HepG2 (cell line): ENCODE results near the gene TRA2B. TPM values are rescaled to one million over a fixed set of nuclear protein-coding genes. Genes with fewer than 3 reads are reported as not detected.

Experiments
- AGO1 ChIP-seq: fragments of 200-400 bp; formaldehyde crosslinking; IDR thresholded peaks from 2 replicates; pipeline ENCODE4 v1.6.1; 2017; ENCODE audit warnings: mild to moderate bottlenecking, low read depth, low read length, moderate library complexity; ENCODE audit not compliant: poor library complexity, severe bottlenecking
- BRD4 ChIP-seq: sonication (generic); formaldehyde crosslinking; IDR thresholded peaks from 2 replicates; pipeline ENCODE4 v1.4.0; 2020; ENCODE audit warnings: missing genetic modification reagents
- FOXK1 ChIP-seq: sonication (generic); formaldehyde crosslinking; IDR thresholded peaks from 2 replicates; pipeline ENCODE4 v1.4.0; 2020; ENCODE audit warnings: low read depth, missing genetic modification reagents, borderline replicate concordance
- HNRNPH1 ChIP-seq: fragments of 200-400 bp; formaldehyde crosslinking; optimal IDR thresholded peaks from 2 replicates; pipeline ENCODE3; 2017; ENCODE audit warnings: mild to moderate bottlenecking, low read depth, low read length
- MAZ ChIP-seq, 2 experiments: sonication (generic) in 1 of 2; formaldehyde crosslinking in 1 of 2; IDR thresholded peaks; 2 replicates each; pipeline versions ENCODE4 v1.5.0 to v1.6.1; 2012 to 2020; ENCODE audit warnings: low read depth in 2 of 2, mild to moderate bottlenecking in 2 of 2, borderline replicate concordance in 1 of 2, improper control_type of control experiment in 1 of 2, low read length in 1 of 2, missing genetic modification reagents in 1 of 2, moderate library complexity in 1 of 2
- NCOA1 ChIP-seq: sonication (generic); formaldehyde crosslinking; IDR thresholded peaks from 2 replicates; pipeline ENCODE4 v1.9.0; 2021; ENCODE audit warnings: missing genetic modification reagents
- ONECUT2 ChIP-seq: sonication (generic); formaldehyde crosslinking; IDR thresholded peaks from 2 replicates; pipeline ENCODE4 v1.4.0; 2020; ENCODE audit warnings: missing genetic modification reagents
- SIX1 ChIP-seq: sonication (generic); formaldehyde crosslinking; IDR thresholded peaks from 2 replicates; pipeline ENCODE4 v1.4.0; 2020; ENCODE audit warnings: missing genetic modification reagents, borderline replicate concordance
- THAP11 ChIP-seq: IDR thresholded peaks from 2 replicates; pipeline ENCODE4 v1.6.1; 2016; ENCODE audit warnings: missing biosample characterization, missing genetic modification reagents
- ZBTB7A ChIP-seq: sonication (generic); formaldehyde crosslinking; IDR thresholded peaks from 2 replicates; pipeline ENCODE4 v1.8.0; 2022; ENCODE audit warnings: mild to moderate bottlenecking, missing genetic modification reagents
- ZKSCAN5 ChIP-seq: sonication (generic); formaldehyde crosslinking; IDR thresholded peaks from 2 replicates; pipeline ENCODE4 v1.5.1; 2020; ENCODE audit warnings: mild to moderate bottlenecking, missing genetic modification reagents
- ZNF264 ChIP-seq: sonication (generic); formaldehyde crosslinking; IDR thresholded peaks from 2 replicates; pipeline ENCODE4 v1.4.0; 2020; ENCODE audit warnings: missing genetic modification reagents
- ZSCAN9 ChIP-seq: IDR thresholded peaks from 2 replicates; pipeline ENCODE4 v1.6.1; 2016; ENCODE audit warnings: borderline replicate concordance
- polyA plus RNA-seq, 8 experiments: library from polyadenylated mRNA; depleted of rRNA in 3 of 8; stranded (reverse) in 7 of 8; unstranded in 1 of 8; fragments of >200 nt; fragmentation: Illumina TruSeq in 4 of 8; extraction: Trizol in 4 of 8; gene quantifications; 2 replicates each; pipeline versions ENCODE4 v1.2.1 to v1.2.3, GENCODE V29; 2011 to 2016; ENCODE audit warnings: low read depth in 4 of 8, missing spikeins in 1 of 8, mixed read lengths in 1 of 8; ENCODE audit not compliant: insufficient read depth in 1 of 8
- total RNA-seq, 5 experiments: library from RNA; depleted of rRNA; stranded (reverse); fragments of >200 nt; fragmentation: Illumina TruSeq; extraction: Trizol; gene quantifications; 2 replicates each; pipeline ENCODE4 v1.2.3, GENCODE V29; 2016; ENCODE audit warnings: low read depth in 1 of 5
- TF ChIP-seq, protein P1 (sequence below): sonication (generic); formaldehyde crosslinking; IDR thresholded peaks from 2 replicates; pipeline ENCODE4 v1.8.0; 2022; ENCODE audit warnings: mild to moderate bottlenecking, missing genetic modification reagents; ENCODE audit not compliant: insufficient replicate concordance
- TF ChIP-seq, protein P2 (sequence below): sonication (generic); formaldehyde crosslinking; IDR thresholded peaks from 2 replicates; pipeline ENCODE4 v1.4.0; 2020; ENCODE audit warnings: missing genetic modification reagents, mild to moderate bottlenecking, borderline replicate concordance
- TF ChIP-seq, protein P3 (sequence below): sonication (generic); formaldehyde crosslinking; IDR thresholded peaks from 2 replicates; pipeline ENCODE4 v1.5.0; 2020; ENCODE audit warnings: missing genetic modification reagents
- TF ChIP-seq, protein P4 (sequence below): sonication (generic); formaldehyde crosslinking; IDR thresholded peaks from 2 replicates; pipeline ENCODE4 v1.8.1; 2023; ENCODE audit warnings: mild to moderate bottlenecking, inconsistent platforms, moderate library complexity, missing genetic modification reagents, borderline replicate concordance

TRA2B gene
- total and polyA plus RNA-seq, 2 of the 13 experiments (the other 11 are each of a cell fraction or from before 2014, with no cell fraction given) = 105 to 241 TPM

DNA sequence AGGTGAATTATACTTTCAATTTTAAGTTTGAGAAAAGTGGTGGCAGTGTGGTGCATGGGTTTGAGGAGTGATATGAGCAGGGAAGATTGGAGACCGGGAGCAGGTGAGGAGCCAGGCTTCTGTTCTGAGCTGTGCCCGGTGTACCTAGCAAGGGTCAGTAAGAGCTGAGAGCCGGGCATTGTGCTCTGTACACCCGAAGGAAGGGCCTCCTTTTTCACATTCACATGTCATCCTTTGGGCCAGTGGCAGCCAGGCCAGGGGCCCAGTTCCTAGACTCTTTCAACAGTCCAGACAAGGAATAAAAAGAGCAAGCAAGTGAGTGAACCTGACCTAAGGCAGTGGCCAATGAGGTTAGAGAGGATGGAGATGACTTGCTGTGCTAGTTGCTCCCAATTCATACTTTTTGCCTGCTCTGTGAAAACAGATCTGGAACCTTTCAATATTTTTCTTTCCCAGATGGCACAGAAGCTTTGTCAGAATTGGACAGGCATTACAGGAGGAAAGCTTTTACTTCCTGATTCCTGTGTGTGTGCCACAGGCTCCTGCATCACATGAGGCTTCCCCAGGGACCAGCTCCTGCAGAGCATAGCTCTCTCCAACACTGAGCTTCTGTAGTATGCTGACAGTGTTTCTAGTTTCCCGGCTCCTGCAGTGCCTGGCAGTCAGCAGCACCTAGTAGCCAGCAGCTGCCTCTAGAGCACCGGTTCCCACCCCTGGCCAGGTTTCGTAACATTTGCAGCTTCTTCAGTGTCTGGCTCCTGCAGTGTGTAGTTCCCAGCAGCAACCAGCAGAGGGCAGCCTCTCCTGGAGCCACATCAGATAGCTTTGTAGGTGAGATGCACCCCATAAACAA, 5.3 kb upstream of the TRA2B start (continued):
- TF ChIP-seq, protein P1, sequence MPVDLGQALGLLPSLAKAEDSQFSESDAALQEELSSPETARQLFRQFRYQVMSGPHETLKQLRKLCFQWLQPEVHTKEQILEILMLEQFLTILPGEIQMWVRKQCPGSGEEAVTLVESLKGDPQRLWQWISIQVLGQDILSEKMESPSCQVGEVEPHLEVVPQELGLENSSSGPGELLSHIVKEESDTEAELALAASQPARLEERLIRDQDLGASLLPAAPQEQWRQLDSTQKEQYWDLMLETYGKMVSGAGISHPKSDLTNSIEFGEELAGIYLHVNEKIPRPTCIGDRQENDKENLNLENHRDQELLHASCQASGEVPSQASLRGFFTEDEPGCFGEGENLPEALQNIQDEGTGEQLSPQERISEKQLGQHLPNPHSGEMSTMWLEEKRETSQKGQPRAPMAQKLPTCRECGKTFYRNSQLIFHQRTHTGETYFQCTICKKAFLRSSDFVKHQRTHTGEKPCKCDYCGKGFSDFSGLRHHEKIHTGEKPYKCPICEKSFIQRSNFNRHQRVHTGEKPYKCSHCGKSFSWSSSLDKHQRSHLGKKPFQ (CRISPR knock-in tag) = no peak
- TF ChIP-seq ZNF264 (CRISPR knock-in tag) (no peak), ZSCAN9 (peak; percentile 70; the same call in 1 of the 2 replicates), ZKSCAN5 (CRISPR knock-in tag) (no peak), MAZ (IDR thresholded peaks at IDR 0.05; ENCODE audit: borderline replicate concordance, low read depth, low read length) (no peak), MAZ (CRISPR knock-in tag; IDR thresholded peaks at IDR 0.05; ENCODE audit: low read depth) (no peak), HNRNPH1 (no peak), SIX1 (peak; percentile 32; the same call in 1 of the 2 replicates), ONECUT2 (CRISPR knock-in tag) (no peak), AGO1 (no peak), BRD4 (no peak), FOXK1 (CRISPR knock-in tag) (peak; percentile 67; the same call in 1 of the 2 replicates), ZBTB7A (CRISPR knock-in tag) (no peak), THAP11 (CRISPR knock-in tag) (peak; percentile 65), NCOA1 (no peak)
- TF ChIP-seq, protein P2, sequence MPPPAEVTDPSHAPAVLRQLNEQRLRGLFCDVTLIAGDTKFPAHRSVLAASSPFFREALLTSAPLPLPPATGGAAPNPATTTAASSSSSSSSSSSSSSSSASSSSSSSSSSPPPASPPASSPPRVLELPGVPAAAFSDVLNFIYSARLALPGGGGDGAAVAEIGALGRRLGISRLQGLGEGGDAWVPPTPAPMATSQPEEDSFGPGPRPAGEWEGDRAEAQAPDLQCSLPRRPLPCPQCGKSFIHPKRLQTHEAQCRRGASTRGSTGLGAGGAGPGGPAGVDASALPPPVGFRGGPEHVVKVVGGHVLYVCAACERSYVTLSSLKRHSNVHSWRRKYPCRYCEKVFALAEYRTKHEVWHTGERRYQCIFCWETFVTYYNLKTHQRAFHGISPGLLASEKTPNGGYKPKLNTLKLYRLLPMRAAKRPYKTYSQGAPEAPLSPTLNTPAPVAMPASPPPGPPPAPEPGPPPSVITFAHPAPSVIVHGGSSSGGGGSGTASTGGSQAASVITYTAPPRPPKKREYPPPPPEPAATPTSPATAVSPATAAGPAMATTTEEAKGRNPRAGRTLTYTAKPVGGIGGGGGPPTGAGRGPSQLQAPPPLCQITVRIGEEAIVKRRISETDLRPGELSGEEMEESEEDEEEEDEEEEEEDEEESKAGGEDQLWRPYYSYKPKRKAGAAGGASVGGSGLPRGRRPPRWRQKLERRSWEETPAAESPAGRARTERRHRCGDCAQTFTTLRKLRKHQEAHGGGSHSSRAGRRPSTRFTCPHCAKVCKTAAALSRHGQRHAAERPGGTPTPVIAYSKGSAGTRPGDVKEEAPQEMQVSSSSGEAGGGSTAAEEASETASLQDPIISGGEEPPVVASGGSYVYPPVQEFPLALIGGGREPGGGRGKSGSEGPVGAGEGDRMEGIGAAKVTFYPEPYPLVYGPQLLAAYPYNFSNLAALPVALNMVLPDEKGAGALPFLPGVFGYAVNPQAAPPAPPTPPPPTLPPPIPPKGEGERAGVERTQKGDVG = no peak
- TF ChIP-seq, protein P3, sequence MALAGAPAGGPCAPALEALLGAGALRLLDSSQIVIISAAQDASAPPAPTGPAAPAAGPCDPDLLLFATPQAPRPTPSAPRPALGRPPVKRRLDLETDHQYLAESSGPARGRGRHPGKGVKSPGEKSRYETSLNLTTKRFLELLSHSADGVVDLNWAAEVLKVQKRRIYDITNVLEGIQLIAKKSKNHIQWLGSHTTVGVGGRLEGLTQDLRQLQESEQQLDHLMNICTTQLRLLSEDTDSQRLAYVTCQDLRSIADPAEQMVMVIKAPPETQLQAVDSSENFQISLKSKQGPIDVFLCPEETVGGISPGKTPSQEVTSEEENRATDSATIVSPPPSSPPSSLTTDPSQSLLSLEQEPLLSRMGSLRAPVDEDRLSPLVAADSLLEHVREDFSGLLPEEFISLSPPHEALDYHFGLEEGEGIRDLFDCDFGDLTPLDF (CRISPR knock-in tag) = no peak
- TF ChIP-seq, protein P4, sequence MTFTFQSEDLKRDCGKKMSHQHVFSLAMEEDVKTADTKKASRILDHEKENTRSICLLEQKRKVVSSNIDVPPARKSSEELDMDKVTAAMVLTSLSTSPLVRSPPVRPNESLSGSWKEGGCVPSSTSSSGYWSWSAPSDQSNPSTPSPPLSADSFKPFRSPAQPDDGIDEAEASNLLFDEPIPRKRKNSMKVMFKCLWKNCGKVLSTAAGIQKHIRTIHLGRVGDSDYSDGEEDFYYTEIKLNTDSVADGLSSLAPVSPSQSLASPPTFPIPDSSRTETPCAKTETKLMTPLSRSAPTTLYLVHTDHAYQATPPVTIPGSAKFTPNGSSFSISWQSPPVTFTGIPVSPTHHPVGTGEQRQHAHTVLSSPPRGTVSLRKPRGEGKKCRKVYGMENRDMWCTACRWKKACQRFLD = no peak
